Endodermal cell (in vitro differentiated cells): Measurements from ENCODE around the gene HES5. TPM values are rescaled to one million over a fixed set of nuclear protein-coding genes. Genes with fewer than 3 reads are reported as not detected.

Experiments
- DNase-seq: peaks from one replicate; pipeline ENCODE4 v3.0.0-alpha.2; 2017
- H3K27ac ChIP-seq: 2 replicates; pipeline ENCODE4 v1.5.1; 2013; ENCODE audit warnings: mild to moderate bottlenecking, low read depth, low read length, moderate library complexity
- H3K27me3 ChIP-seq: 2 replicates; pipeline ENCODE4 v1.6.1; 2013; ENCODE audit warnings: mild to moderate bottlenecking, low read length, moderate library complexity; ENCODE audit not compliant: insufficient read depth, control insufficient read depth, poor library complexity, severe bottlenecking
- H3K36me3 ChIP-seq: 2 replicates; pipeline ENCODE4 v1.7.0; 2013; ENCODE audit warnings: mild to moderate bottlenecking, low read length, moderate library complexity; ENCODE audit not compliant: control insufficient read depth, insufficient read depth
- H3K4me1 ChIP-seq: one replicate; pipeline ENCODE4 v1.7.0; 2013; ENCODE audit warnings: low read length; ENCODE audit not compliant: control insufficient read depth, insufficient read depth
- H3K4me3 ChIP-seq: 2 replicates; pipeline ENCODE4 v1.5.1; 2013; ENCODE audit warnings: mild to moderate bottlenecking, low read length, moderate library complexity
- H3K9ac ChIP-seq: 2 replicates; pipeline ENCODE4 v1.6.1; 2013; ENCODE audit warnings: mild to moderate bottlenecking, low read length, moderate library complexity; ENCODE audit not compliant: poor library complexity, severe bottlenecking; ENCODE audit errors: extremely low read depth
- H3K9me3 ChIP-seq: 2 replicates; pipeline ENCODE4 v1.6.1; 2013; ENCODE audit warnings: mild to moderate bottlenecking, low read length, moderate library complexity; ENCODE audit not compliant: control insufficient read depth
- H3K27ac Mint-ChIP-seq: 2 replicates; pipeline ENCODE4 v1.8.0; 2020; ENCODE audit warnings: mixed read lengths
- H3K27me3 Mint-ChIP-seq: 2 replicates; pipeline ENCODE4 v1.8.0; 2021; ENCODE audit warnings: mild to moderate bottlenecking, mixed read lengths; ENCODE audit not compliant: insufficient read depth
- H3K36me3 Mint-ChIP-seq: 2 replicates; pipeline ENCODE4 v1.8.0; 2020; ENCODE audit warnings: low read depth, mixed read lengths
- H3K4me1 Mint-ChIP-seq: 2 replicates; pipeline ENCODE4 v1.8.0; 2020; ENCODE audit warnings: mixed read lengths
- H3K4me3 Mint-ChIP-seq: 2 replicates; pipeline ENCODE4 v1.8.0; 2020; ENCODE audit warnings: mild to moderate bottlenecking, moderate library complexity, mixed read lengths
- H3K9me3 Mint-ChIP-seq: 2 replicates; pipeline ENCODE4 v1.8.0; 2020; ENCODE audit warnings: mild to moderate bottlenecking, mixed read lengths
- CTCF ChIP-seq: fragments of 200-600 bp; sonication (generic); conservative IDR thresholded peaks from 2 replicates; pipeline ENCODE4 v1.5.0; 2021; ENCODE audit warnings: antibody characterized with exemption, mild to moderate bottlenecking
- WGBS, 2 experiments: methylation state at CpG; one replicate each; pipeline versions ENCODE4 v1.1.5 to v1.1.7; 2013; ENCODE audit warnings: missing lambda C conversion rate in 2 of 2, mixed read lengths in 1 of 2; ENCODE audit not compliant: insufficient coverage in 1 of 2, insufficient read length in 1 of 2; 5-methylcytosine and 5-hydroxymethylcytosine counted together
- total RNA-seq, 2 donors: library from RNA; stranded (reverse); fragmentation: NEBNext Ultra II Directional in 1 of 2; extraction: Animal tissue kit (Norgen Biotek cat#: 25700) in 1 of 2; gene quantifications; 2 replicates in 1 of 2; 3 replicates in 1 of 2; pipeline ENCODE4 v1.2.1, GENCODE V29; 2021

Gene HES5
- total RNA-seq, 2 donors from 2014 or later = not detected

GRCh38 chr1:2548068-2548589 is 18.1 kb upstream of the HES5 start:
- H3K27me3 Mint-ChIP-seq = no peaks in the 10 kb centered on the region
- H3K36me3 Mint-ChIP-seq = no peaks in the 10 kb centered on the region
- Histone ChIP-seq H3K4me1 (no peaks in the 10 kb centered on the region), H3K27ac (peak overlapping the region; percentile 83), H3K36me3 (no peaks in the 10 kb centered on the region), H3K9me3 (no peaks in the 10 kb centered on the region), H3K4me3 (no peak overlapping the region), H3K9ac (no peak overlapping the region), H3K27me3 (no peaks in the 10 kb centered on the region)
- 0 to 53% methylated on average over 2 to 17 of the region's 17 CpGs for WGBS, 2 experiments
- peak overlapping the region; percentile 60 for H3K4me3 Mint-ChIP-seq
- H3K4me1 Mint-ChIP-seq = no peaks in the 10 kb centered on the region
- H3K27ac Mint-ChIP-seq = peak overlapping the region; percentile 78
- TF ChIP-seq CTCF = peak; percentile 97
- DNase-seq = peak; percentile 96
- H3K9me3 Mint-ChIP-seq = no peaks in the 10 kb centered on the region

GRCh38 chr1:2547210-2548067 is 17.4 kb upstream of the HES5 start:
- Mint-ChIP-seq H3K4me1 (no peaks in the 10 kb centered on the region), H3K9me3 (no peaks in the 10 kb centered on the region), H3K4me3 (peak overlapping the region; percentile 60), H3K36me3 (no peaks in the 10 kb centered on the region), H3K27ac (peak overlapping the region; percentile 78), H3K27me3 (no peaks in the 10 kb centered on the region)
- 19 to 26% methylated on average over 13 to 27 of the region's 27 CpGs for WGBS, 2 experiments
- no peak for TF ChIP-seq CTCF
- no peak for DNase-seq
- Histone ChIP-seq H3K9ac (peak overlapping the region; percentile 30), H3K27me3 (no peaks in the 10 kb centered on the region), H3K4me1 (no peaks in the 10 kb centered on the region), H3K4me3 (peak overlapping the region; percentile 82), H3K27ac (peak overlapping the region; percentile 90), H3K9me3 (no peaks in the 10 kb centered on the region), H3K36me3 (no peaks in the 10 kb centered on the region)

- Histone ChIP-seq H3K4me3 (peak overlapping the region; percentile 82), H3K4me1 (no peaks in the 10 kb centered on the region), H3K9ac (peak overlapping the region; percentile 57), H3K9me3 (no peaks in the 10 kb centered on the region), H3K27ac (peak overlapping the region; percentile 90), H3K27me3 (no peaks in the 10 kb centered on the region), H3K36me3 (no peaks in the 10 kb centered on the region)
- H3K9me3 Mint-ChIP-seq = no peaks in the 10 kb centered on the region
- peak; percentile 57 for TF ChIP-seq CTCF
- DNase-seq = peak; percentile 96
- peak overlapping the region; percentile 60 for H3K4me3 Mint-ChIP-seq
- WGBS, 2 experiments = 0 to 1% methylated on average over 6 to 52 of the region's 52 CpGs
- no peaks in the 10 kb centered on the region for H3K4me1 Mint-ChIP-seq
- no peaks in the 10 kb centered on the region for H3K36me3 Mint-ChIP-seq
- H3K27me3 Mint-ChIP-seq = peaks cover 6% of the 10 kb centered on the region
- H3K27ac Mint-ChIP-seq = peak overlapping the region; percentile 78
Observed at GRCh38 chr1:2546515-2547209, 16.6 kb upstream of the HES5 start.
